H7 (cell line): ENCODE results near the gene C1QTNF1. TPM values are rescaled to one million over a fixed set of nuclear protein-coding genes. Genes with fewer than 3 reads are reported as not detected.

Experiments
- DNase-seq: peaks from one replicate; pipeline ENCODE4 v3.0.0; 2012
- H3K27me3 ChIP-seq: 2 replicates; pipeline ENCODE4 v1.6.0; 2011; ENCODE audit warnings: mild to moderate bottlenecking, low read length; ENCODE audit not compliant: control insufficient read depth, insufficient read depth
- H3K36me3 ChIP-seq: replicated peaks from 2 replicates; pipeline ENCODE4 v1.5.1; 2011; ENCODE audit warnings: low read length; ENCODE audit not compliant: control insufficient read depth, insufficient read depth
- H3K4me3 ChIP-seq: 2 replicates; pipeline ENCODE4 v1.5.1; 2011; ENCODE audit warnings: low read depth, mild to moderate bottlenecking, control low read depth, low read length, moderate library complexity; ENCODE audit not compliant: insufficient read depth
- total RNA-seq: library from RNA; depleted of rRNA; stranded (reverse); fragments of >200 nt; shearing (Covaris generic); gene quantifications from 2 replicates; pipeline ENCODE4 v1.2.3, GENCODE V29; 2014

Gene C1QTNF1
- total RNA-seq, 1 experiment from 2014 or later: 0.28 TPM

GRCh38 chr17:78988152-78988551 is 35.8 kb upstream of the C1QTNF1 start:
- H3K36me3 ChIP-seq: no peaks in the 10 kb centered on the region; the same call in 1 of the 2 replicates
- no peaks in the 10 kb centered on the region for H3K27me3 ChIP-seq
- H3K4me3 ChIP-seq: no peak overlapping the region
- no peak for DNase-seq

GRCh38 chr17:78990349-78991016 is 33.5 kb upstream of the C1QTNF1 start:
- DNase-seq: no peak
- Histone ChIP-seq H3K36me3 (no peaks in the 10 kb centered on the region; the same call in none of the 2 replicates), H3K4me3 (no peak overlapping the region), H3K27me3 (no peaks in the 10 kb centered on the region)

DNA sequence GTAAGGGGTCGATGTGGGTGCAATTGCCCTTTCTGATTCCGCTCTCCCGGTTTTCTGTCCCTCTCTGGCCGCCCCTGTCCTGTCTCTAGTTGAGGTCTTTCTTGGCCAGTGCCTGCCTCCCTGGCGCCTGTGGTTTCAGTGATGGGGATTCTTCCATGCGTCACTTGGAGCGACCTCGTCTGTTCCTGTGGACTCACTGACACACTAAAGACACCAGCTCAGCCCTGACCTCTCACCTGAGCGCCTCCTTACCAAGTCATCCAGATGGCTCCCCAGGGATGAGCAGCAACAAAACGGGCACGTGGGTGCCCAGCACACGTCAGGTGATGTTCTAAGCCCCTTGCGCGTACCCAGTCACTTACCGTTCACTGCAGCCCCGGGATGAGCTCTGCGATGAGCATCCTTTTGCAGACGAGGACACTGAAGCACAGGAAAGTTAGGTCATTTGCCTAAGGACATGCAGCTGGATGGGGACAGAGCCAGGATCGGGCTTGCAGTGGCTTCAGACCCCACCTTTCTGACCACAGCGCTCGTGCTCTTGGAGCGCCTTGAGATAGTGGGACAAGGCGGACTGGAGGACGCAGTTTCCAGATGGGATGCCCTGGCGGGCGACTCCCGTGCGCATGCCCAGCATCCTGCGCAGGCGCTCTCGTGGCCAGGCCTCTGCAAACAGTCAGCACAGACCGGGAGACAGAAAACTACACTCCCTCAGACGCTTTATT is 32.8 kb upstream of the C1QTNF1 start:
- no peaks in the 10 kb centered on the region for H3K27me3 ChIP-seq
- no peaks in the 10 kb centered on the region; the same call in none of the 2 replicates for H3K36me3 ChIP-seq
- no peak overlapping the region for H3K4me3 ChIP-seq
- DNase-seq: no peak

GRCh38 chr17:78991906-78992532 is 31.9 kb upstream of the C1QTNF1 start:
- H3K27me3 ChIP-seq: no peaks in the 10 kb centered on the region
- DNase-seq: peak; percentile 32
- no peak overlapping the region for H3K4me3 ChIP-seq
- H3K36me3 ChIP-seq: peaks cover 2% of the 10 kb centered on the region

DNA sequence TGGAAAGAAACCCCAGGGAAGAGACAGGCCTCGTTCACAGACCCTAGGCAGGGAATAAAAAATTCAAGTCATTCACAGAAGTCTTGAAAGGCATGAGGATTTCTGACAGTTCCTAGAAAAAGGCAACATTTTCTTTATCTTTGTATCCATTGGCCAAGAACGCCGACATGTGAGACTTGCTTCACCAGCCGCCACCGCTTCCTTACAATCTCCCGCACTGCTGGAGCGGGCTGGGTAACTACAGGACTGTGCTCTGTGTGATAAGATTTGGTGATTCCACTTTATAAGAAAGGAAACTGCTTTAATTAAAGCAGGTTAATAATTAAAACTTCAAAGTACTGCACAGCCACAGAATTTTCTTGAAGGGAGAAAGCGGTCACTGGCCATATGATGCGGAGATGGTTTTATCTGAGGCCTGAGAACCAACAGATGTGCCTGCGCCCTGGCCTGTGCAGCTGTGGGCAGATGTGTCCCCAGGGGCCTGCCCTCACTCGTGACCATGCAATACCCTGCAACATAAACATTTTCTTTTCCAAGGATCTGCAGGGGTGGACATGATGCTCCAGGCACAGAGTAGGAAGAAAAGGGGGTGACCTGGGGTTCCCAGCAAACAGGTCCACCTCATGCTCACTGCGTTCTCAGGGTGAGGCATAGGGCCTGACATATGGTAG is 31.3 kb upstream of the C1QTNF1 start:
- Histone ChIP-seq H3K27me3 (no peaks in the 10 kb centered on the region), H3K36me3 (peaks cover 3% of the 10 kb centered on the region)

GRCh38 chr17:78993241-78993956 is 30.6 kb upstream of the C1QTNF1 start:
- Histone ChIP-seq H3K36me3 (peaks cover 3% of the 10 kb centered on the region), H3K4me3 (no peak overlapping the region), H3K27me3 (no peaks in the 10 kb centered on the region)
- peak; percentile 94 for DNase-seq

More for the DNA sequence above, 31.3 kb upstream of the C1QTNF1 start:
- no peak overlapping the region for H3K4me3 ChIP-seq
- no peak for DNase-seq

- Histone ChIP-seq H3K4me3 (no peak overlapping the region), H3K27me3 (no peaks in the 10 kb centered on the region; the same call in 1 of the 2 replicates), H3K36me3 (peaks cover 3% of the 10 kb centered on the region)
- peak; percentile 50 for DNase-seq
Observed at GRCh38 chr17:78993981-78994671, 29.8 kb upstream of the C1QTNF1 start.

DNA sequence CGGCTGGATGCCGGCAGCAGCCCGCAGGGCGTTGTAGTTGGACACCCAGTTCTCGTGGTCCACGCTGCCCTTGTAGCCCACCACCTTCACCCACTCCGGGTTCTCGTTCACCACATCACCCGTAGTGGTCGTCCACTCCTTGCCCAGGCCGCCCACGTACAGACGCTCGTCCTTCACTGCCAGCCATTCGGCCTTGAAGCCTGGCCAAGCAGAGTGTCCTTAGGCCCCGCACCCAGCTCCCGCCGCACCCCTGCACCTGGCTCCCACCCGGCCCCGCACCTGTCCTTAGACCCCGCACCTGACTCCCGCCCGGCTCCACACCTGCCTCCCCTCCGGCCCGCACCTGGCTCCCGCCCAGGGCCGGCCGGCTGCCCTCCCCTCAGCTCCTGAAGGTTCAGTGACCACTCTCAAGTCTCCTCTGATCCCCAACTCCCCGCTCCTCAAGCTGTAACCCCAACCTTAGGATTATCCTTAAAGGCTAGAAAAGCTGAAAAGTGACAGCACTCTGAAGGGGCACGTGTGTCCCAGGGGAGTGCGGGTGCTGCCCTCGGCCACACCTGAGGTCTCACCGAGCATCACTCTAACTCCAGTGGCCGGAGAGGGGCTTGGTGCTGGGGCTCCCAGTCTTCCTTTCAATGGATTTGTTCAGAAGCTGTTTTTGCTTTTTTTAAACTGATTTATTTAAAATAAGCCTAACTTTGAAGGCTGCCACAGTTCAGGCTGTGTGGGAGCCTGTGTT is 28.8 kb upstream of the C1QTNF1 start:
- Histone ChIP-seq H3K4me3 (no peak overlapping the region), H3K27me3 (no peaks in the 10 kb centered on the region; the same call in 1 of the 2 replicates), H3K36me3 (peaks cover 3% of the 10 kb centered on the region)
- DNase-seq: peak; percentile 57

DNA sequence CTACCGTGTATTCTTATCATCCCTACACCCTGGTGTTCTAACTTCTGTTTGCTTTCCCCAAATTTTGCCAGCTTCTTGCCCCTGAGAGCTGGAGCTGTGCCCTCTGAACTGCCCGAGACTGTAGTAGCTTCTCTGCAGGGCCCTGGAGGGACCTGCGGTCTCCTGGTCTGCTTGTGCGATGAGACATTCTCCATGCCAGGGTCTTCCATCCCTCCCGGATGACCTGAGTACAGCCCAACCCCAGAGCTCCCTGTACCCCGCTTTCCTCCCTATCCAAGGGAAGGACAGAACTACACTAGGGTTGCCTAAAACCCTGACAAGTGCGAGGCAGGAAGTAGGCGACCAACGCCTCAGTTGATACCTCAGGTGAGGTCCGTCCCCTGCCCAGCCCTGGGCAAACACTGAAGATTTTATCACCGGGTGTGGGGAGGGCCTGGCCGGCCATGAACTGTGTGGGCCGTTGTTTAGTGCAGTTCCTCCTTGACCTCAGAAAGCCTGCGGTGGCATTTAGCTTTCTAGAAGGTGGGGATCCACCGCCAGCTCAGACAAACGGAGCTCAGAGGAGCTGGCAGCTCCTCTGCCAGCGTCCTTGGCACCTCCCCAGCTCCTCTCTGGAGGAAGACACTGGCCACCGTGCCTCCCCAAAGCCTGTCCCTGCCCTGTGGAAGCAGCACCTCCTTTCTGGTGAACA is 28.1 kb upstream of the C1QTNF1 start:
- Histone ChIP-seq H3K36me3 (peaks cover 3% of the 10 kb centered on the region), H3K27me3 (peaks cover under 1% of the 10 kb centered on the region), H3K4me3 (no peak overlapping the region)
- DNase-seq: peak; percentile 30

- H3K27me3 ChIP-seq: peaks cover 6% of the 10 kb centered on the region
- peaks cover 3% of the 10 kb centered on the region for H3K36me3 ChIP-seq
Observed at GRCh38 chr17:78996781-78997201, 27.2 kb upstream of the C1QTNF1 start.

GRCh38 chr17:78997231-78997741 is 26.7 kb upstream of the C1QTNF1 start:
- DNase-seq: no peak
- peaks cover 3% of the 10 kb centered on the region for H3K36me3 ChIP-seq
- peaks cover 10% of the 10 kb centered on the region for H3K27me3 ChIP-seq
- no peak overlapping the region for H3K4me3 ChIP-seq

More at GRCh38 chr17:78996781-78997201, 27.2 kb upstream of the C1QTNF1 start:
- peak; percentile 28 for DNase-seq
- no peak overlapping the region for H3K4me3 ChIP-seq

DNA sequence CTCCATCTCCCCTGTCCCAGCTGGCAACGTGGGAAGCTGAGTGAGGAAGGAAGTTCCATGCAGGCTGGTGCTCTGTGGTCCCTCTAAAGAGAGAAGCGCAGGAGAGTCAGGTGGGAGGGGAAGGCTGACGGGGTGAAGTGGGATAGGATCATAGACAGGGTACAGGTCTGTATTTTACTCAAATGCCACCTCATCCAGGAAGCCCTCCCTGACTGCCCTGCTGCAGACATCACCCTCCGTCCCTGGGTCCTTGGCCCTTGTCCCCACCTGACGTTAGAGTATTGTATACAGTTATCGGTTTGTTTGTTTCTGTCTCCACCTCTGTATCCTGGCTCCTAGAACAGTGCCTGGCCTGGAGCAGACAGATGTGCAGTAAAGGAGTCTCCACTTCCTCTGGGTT is 26.1 kb upstream of the C1QTNF1 start:
- peaks cover 3% of the 10 kb centered on the region for H3K36me3 ChIP-seq
- DNase-seq: peak; percentile 49
- H3K27me3 ChIP-seq: peaks cover 15% of the 10 kb centered on the region
- H3K4me3 ChIP-seq: no peak overlapping the region
